Karpas-422 (cell line): Measurements from ENCODE around the gene GADD45B. TPM values are rescaled to one million over a fixed set of nuclear protein-coding genes. Genes with fewer than 3 reads are reported as not detected.
"Not testable (repeated sequence)": the region's sequence is repeated elsewhere in the genome, so short reads cannot be mapped to it uniquely, and the experiment has no call there.

ENCODE experiments used
- DNase-seq: peaks from one replicate; pipeline ENCODE4 v3.0.0-alpha.2; 2015
- H2AFZ ChIP-seq: fragments of 200-600 bp; sonication (generic); 2 replicates; pipeline ENCODE4 v1.6.1; 2014; ENCODE audit warnings: antibody characterized with exemption, low read length, mixed read lengths
- H3K27ac ChIP-seq: fragments of 200-600 bp; sonication (generic); 2 replicates; pipeline ENCODE4 v1.5.1; 2014; ENCODE audit warnings: mild to moderate bottlenecking, low read length, moderate library complexity
- H3K27me3 ChIP-seq: fragments of 200-600 bp; sonication (generic); 2 replicates; pipeline ENCODE4 v1.6.1; 2014; ENCODE audit warnings: low read length, mixed read lengths
- H3K36me3 ChIP-seq: fragments of 200-600 bp; sonication (generic); 2 replicates; pipeline ENCODE4 v1.6.1; 2014; ENCODE audit warnings: low read length, mixed read lengths; ENCODE audit not compliant: insufficient read depth
- H3K4me1 ChIP-seq: fragments of 200-600 bp; sonication (generic); 2 replicates; pipeline ENCODE4 v1.6.1; 2014; ENCODE audit warnings: mild to moderate bottlenecking, low read length, mixed read lengths
- H3K4me2 ChIP-seq: fragments of 200-600 bp; sonication (generic); 2 replicates; pipeline ENCODE4 v1.6.1; 2014; ENCODE audit warnings: low read length, low read depth, mild to moderate bottlenecking; ENCODE audit not compliant: poor library complexity, severe bottlenecking
- H3K4me3 ChIP-seq: fragments of 200-600 bp; sonication (generic); 2 replicates; pipeline ENCODE4 v1.5.1; 2014; ENCODE audit warnings: mild to moderate bottlenecking, antibody characterized with exemption, low read length, mixed read lengths
- H3K79me2 ChIP-seq: fragments of 200-600 bp; sonication (generic); 2 replicates; pipeline ENCODE4 v1.6.1; 2014; ENCODE audit warnings: mild to moderate bottlenecking, low read length, mixed read lengths
- H3K9ac ChIP-seq: fragments of 200-600 bp; sonication (generic); 2 replicates; pipeline ENCODE4 v1.6.0; 2014; ENCODE audit warnings: low read length
- H3K9me2 ChIP-seq: fragments of 200-600 bp; sonication (generic), shearing (Covaris generic); replicated peaks from 2 replicates; pipeline ENCODE4 v1.6.0; 2014; ENCODE audit warnings: mild to moderate bottlenecking, low read length, moderate library complexity; ENCODE audit not compliant: insufficient read depth
- H3K9me3 ChIP-seq: fragments of 300-700, 200-600 bp; sonication (generic); 2 replicates; pipeline ENCODE4 v1.6.1; 2014; ENCODE audit warnings: low read length, mixed read lengths
- H4K20me1 ChIP-seq: fragments of 200-600 bp; sonication (generic); 2 replicates; pipeline ENCODE4 v1.6.1; 2014; ENCODE audit warnings: mild to moderate bottlenecking, antibody characterized with exemption, low read length, low read depth; ENCODE audit not compliant: insufficient read depth
- total RNA-seq: library from RNA; depleted of rRNA; stranded (reverse); fragments of >200 nt; shearing (Covaris generic); gene quantifications from 2 replicates; pipeline ENCODE4 v1.2.3, GENCODE V29; 2014; ENCODE audit warnings: low replicate concordance

GADD45B gene
- total RNA-seq, 1 experiment from 2014 or later: 8.6 TPM

GRCh38 chr19:2512523-2513431 lies 36.9 kb downstream of the GADD45B start:
- Histone ChIP-seq H4K20me1 (no peaks in the 10 kb centered on the region), H3K79me2 (no peaks in the 10 kb centered on the region), H3K4me1 (peaks cover 6% of the 10 kb centered on the region; the same call in 1 of the 2 replicates), H3K9ac (no peak overlapping the region), H3K27ac (no peak overlapping the region), H3K9me2 (no peaks in the 10 kb centered on the region), H3K9me3 (no peaks in the 10 kb centered on the region), H3K36me3 (no peaks in the 10 kb centered on the region), H2AFZ (no peak overlapping the region), H3K27me3 (0 out of 2 replicates have a peak, but pooled peaks cover 4% of the 10 kb centered on the region), H3K4me2 (no peak overlapping the region), H3K4me3 (no peak overlapping the region)
- no peak for DNase-seq

GRCh38 chr19:2514981-2515518 lies 39.1 kb downstream of the GADD45B start:
- no peak for DNase-seq
- Histone ChIP-seq H3K36me3 (no peaks in the 10 kb centered on the region), H3K4me3 (no peak overlapping the region), H3K79me2 (no peaks in the 10 kb centered on the region), H3K9ac (no peak overlapping the region), H4K20me1 (no peaks in the 10 kb centered on the region), H3K4me2 (no peak overlapping the region), H3K27me3 (no peaks in the 10 kb centered on the region), H3K27ac (no peak overlapping the region), H3K9me3 (no peaks in the 10 kb centered on the region), H3K4me1 (peaks cover 6% of the 10 kb centered on the region; the same call in 1 of the 2 replicates), H2AFZ (no peak overlapping the region), H3K9me2 (no peaks in the 10 kb centered on the region)

GRCh38 chr19:2516727-2517126 lies 40.8 kb downstream of the GADD45B start:
- no peaks in the 10 kb centered on the region for H3K36me3 ChIP-seq
- H3K79me2 ChIP-seq: no peaks in the 10 kb centered on the region
- H3K9me2 ChIP-seq: no peaks in the 10 kb centered on the region
- no peak overlapping the region for H3K9ac ChIP-seq
- no peaks in the 10 kb centered on the region for H3K9me3 ChIP-seq
- no peak overlapping the region for H3K27ac ChIP-seq
- no peak overlapping the region for H2AFZ ChIP-seq
- H3K27me3 ChIP-seq: no peaks in the 10 kb centered on the region
- H3K4me3 ChIP-seq: no peak overlapping the region
- peaks cover 1% of the 10 kb centered on the region; the same call in 1 of the 2 replicates for H3K4me1 ChIP-seq
- DNase-seq: no peak
- no peaks in the 10 kb centered on the region for H4K20me1 ChIP-seq
- no peak overlapping the region for H3K4me2 ChIP-seq

- H3K4me3 ChIP-seq: no peak overlapping the region
- H3K36me3 ChIP-seq: no peaks in the 10 kb centered on the region
- H3K4me2 ChIP-seq: no peak overlapping the region
- DNase-seq: no peak
- no peaks in the 10 kb centered on the region for H3K27me3 ChIP-seq
- no peaks in the 10 kb centered on the region for H3K9me3 ChIP-seq
- no peak overlapping the region for H3K27ac ChIP-seq
- no peak overlapping the region for H3K9ac ChIP-seq
- H3K4me1 ChIP-seq: no peaks in the 10 kb centered on the region
- H4K20me1 ChIP-seq: no peaks in the 10 kb centered on the region
- H3K79me2 ChIP-seq: no peaks in the 10 kb centered on the region
- no peak overlapping the region for H2AFZ ChIP-seq
- no peaks in the 10 kb centered on the region for H3K9me2 ChIP-seq
Observed at GRCh38 chr19:2517881-2518601, 42.1 kb downstream of the GADD45B start.

DNA sequence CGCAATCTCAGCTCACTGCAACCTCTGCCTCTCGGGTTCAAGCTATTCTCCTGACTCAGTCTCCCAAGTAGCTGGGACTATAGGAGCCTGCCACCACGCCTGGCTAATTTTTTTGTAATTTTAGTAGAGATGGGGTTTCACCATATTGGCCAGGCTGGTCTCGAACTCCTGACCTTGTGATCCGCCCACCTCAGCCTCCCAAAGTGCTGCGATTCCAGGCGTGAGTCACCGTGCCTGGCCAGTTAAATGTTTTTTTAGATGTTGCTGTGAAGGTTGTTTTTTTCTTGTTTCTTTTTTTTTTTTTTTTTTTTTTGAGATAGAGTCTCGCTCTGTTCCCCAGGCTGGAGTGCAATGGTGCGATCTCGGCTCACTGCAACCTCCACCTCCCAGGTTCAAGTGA lies 42.9 kb downstream of the GADD45B start:
- not testable (repeated sequence) for H3K79me2 ChIP-seq, H3K9ac ChIP-seq, H3K9me3 ChIP-seq, DNase-seq, H3K4me2 ChIP-seq, H2AFZ ChIP-seq, H4K20me1 ChIP-seq, H3K9me2 ChIP-seq, H3K4me1 ChIP-seq, H3K27ac ChIP-seq, H3K27me3 ChIP-seq, H3K4me3 ChIP-seq, H3K36me3 ChIP-seq

- Histone ChIP-seq H3K36me3 (no peaks in the 10 kb centered on the region), H3K27me3 (no peaks in the 10 kb centered on the region), H3K27ac (no peak overlapping the region), H3K9ac (no peak overlapping the region), H3K9me2 (no peaks in the 10 kb centered on the region), H3K4me2 (no peak overlapping the region), H3K79me2 (no peaks in the 10 kb centered on the region), H3K4me3 (no peak overlapping the region), H2AFZ (no peak overlapping the region), H3K4me1 (no peaks in the 10 kb centered on the region), H4K20me1 (no peaks in the 10 kb centered on the region), H3K9me3 (no peaks in the 10 kb centered on the region)
- no peak for DNase-seq
Observed at GRCh38 chr19:2519482-2519881, 43.6 kb downstream of the GADD45B start.

DNA sequence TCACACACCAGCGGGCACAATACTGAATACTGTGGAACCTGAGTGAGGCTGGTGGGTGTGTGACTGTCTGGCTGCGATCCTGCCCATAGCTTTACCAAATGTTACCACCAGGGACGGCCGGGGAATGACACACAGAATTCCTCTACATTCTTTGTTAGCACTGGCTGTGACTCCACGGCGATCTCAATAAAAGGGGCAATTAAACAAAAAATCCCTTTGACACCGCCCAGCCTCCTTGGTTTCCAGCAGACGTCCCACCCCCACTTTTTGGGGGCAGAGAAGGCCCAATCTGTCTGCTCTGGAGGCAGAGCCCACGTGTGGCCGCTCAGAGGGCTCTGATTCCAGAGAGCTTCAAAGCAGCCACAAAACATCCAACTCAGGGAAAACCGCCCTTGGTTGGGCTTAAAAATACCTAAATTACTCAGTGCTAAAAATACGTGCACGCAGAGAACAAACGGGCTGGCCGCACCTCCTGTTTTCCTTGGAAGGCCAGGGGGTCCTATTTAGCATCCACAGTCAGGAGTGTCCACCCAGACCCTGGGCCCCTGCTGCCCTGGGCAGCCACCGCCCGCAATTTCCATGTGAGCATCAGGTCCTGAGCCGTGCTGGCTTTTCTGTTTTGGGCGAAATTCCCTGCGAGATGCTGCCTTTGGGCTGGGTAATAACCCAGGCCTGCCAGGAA lies 47.8 kb downstream of the GADD45B start:
- Histone ChIP-seq H3K4me2 (no peak overlapping the region), H3K36me3 (no peaks in the 10 kb centered on the region), H3K4me3 (no peak overlapping the region), H3K9ac (no peak overlapping the region), H4K20me1 (no peaks in the 10 kb centered on the region), H3K4me1 (peaks cover 10% of the 10 kb centered on the region), H3K9me2 (no peaks in the 10 kb centered on the region), H3K79me2 (no peaks in the 10 kb centered on the region), H3K27ac (no peak overlapping the region), H2AFZ (no peak overlapping the region), H3K27me3 (no peaks in the 10 kb centered on the region), H3K9me3 (no peaks in the 10 kb centered on the region)
- no peak for DNase-seq
